ENCODE data around the gene UBE2E2. TPM values are rescaled to one million over a fixed set of nuclear protein-coding genes. Genes with fewer than 3 reads are reported as not detected.

Gene UBE2E2
- total and polyA plus RNA-seq, 7 experiments from 2014 or later, result 2.4 to 28.8 (median 15.3) TPM

GRCh38 chr3:23600167-23600871 is 397.2 kb downstream of the UBE2E2 start:
- no peak overlapping the region for H3K4me3 Mint-ChIP-seq
- Histone ChIP-seq H3K36me3 (ENCODE audit: control insufficient read depth in 2 of 3, insufficient read depth in 3 of 3, low read length in 3 of 3) (no peaks in the 10 kb centered on the region), H3K9me3 (ENCODE audit: control insufficient read depth in 2 of 3, low read length in 3 of 3) (no peaks in the 10 kb centered on the region), H3K4me1 (ENCODE audit: control insufficient read depth in 2 of 2, insufficient read depth in 2 of 2, low read length in 2 of 2) (no peaks in the 10 kb centered on the region), H3K27ac (ENCODE audit: low read depth, low read length) (no peak overlapping the region), H3K27me3 (ENCODE audit: control insufficient read depth in 2 of 2, insufficient read depth in 2 of 2, low read length in 2 of 2) (peaks cover 0 to 3% of the 10 kb centered on the region in 2 donors), H3K4me3 (ENCODE audit: low read length) (no peak overlapping the region)
- POLR2A ChIA-PET, result no interaction called here
- no peak for ATAC-seq
- H3K27me3 Mint-ChIP-seq, result no peaks in the 10 kb centered on the region
- peaks cover 0 to 15% (median 7%) of the 10 kb centered on the region in 11 donors for H3K9me3 Mint-ChIP-seq
- intact Hi-C loops (cut with micrococcal nuclease), result no loop called here
- CTCF ChIA-PET, result interaction anchor here (0.7 kb wide), 1 partner anchor 264 kb away, joined by 3 read pairs; no protein-coding TSS in a partner anchor
- DNase-seq, result no peak
- H3K27ac Mint-ChIP-seq, result no peak overlapping the region
- peaks cover 0 to 16% (median 14%) of the 10 kb centered on the region in 5 donors for H3K36me3 Mint-ChIP-seq
- no peaks in the 10 kb centered on the region for H3K4me1 Mint-ChIP-seq

GRCh38 chr3:23601091-23601822 is 398.1 kb downstream of the UBE2E2 start:
- ATAC-seq, result no peak
- Histone ChIP-seq H3K27ac (ENCODE audit: low read depth, low read length) (no peak overlapping the region), H3K9me3 (ENCODE audit: control insufficient read depth in 2 of 3, low read length in 3 of 3) (no peaks in the 10 kb centered on the region), H3K4me1 (ENCODE audit: control insufficient read depth in 2 of 2, insufficient read depth in 2 of 2, low read length in 2 of 2) (no peaks in the 10 kb centered on the region), H3K36me3 (ENCODE audit: control insufficient read depth in 2 of 3, insufficient read depth in 3 of 3, low read length in 3 of 3) (no peaks in the 10 kb centered on the region), H3K27me3 (ENCODE audit: control insufficient read depth in 2 of 2, insufficient read depth in 2 of 2, low read length in 2 of 2) (peaks cover 0 to 3% of the 10 kb centered on the region in 2 donors), H3K4me3 (ENCODE audit: low read length) (no peak overlapping the region)
- ChIA-PET CTCF (interaction anchor here (0.6 to 0.7 kb wide), 2 partner anchors 265 to 278 kb away, joined by 3 read pairs; no protein-coding TSS in a partner anchor), POLR2A (no interaction called here)
- intact Hi-C loops (cut with micrococcal nuclease), result no loop called here
- Mint-ChIP-seq H3K4me3 (no peak overlapping the region), H3K27ac (no peak overlapping the region), H3K9me3 (peaks cover 0 to 8% (median 6%) of the 10 kb centered on the region in 11 donors), H3K36me3 (peaks cover 0 to 7% (median 6%) of the 10 kb centered on the region in 5 donors), H3K27me3 (no peaks in the 10 kb centered on the region), H3K4me1 (no peaks in the 10 kb centered on the region)
- no peak for DNase-seq

- Histone ChIP-seq H3K27ac (ENCODE audit: low read depth, low read length) (no peak overlapping the region), H3K4me1 (ENCODE audit: control insufficient read depth in 2 of 2, insufficient read depth in 2 of 2, low read length in 2 of 2) (no peaks in the 10 kb centered on the region), H3K9me3 (ENCODE audit: control insufficient read depth in 2 of 3, low read length in 3 of 3) (no peaks in the 10 kb centered on the region), H3K27me3 (ENCODE audit: control insufficient read depth in 2 of 2, insufficient read depth in 2 of 2, low read length in 2 of 2) (peaks cover 0 to 3% of the 10 kb centered on the region in 2 donors), H3K4me3 (ENCODE audit: low read length) (no peak overlapping the region), H3K36me3 (ENCODE audit: control insufficient read depth in 2 of 3, insufficient read depth in 3 of 3, low read length in 3 of 3) (no peaks in the 10 kb centered on the region)
- no peaks in the 10 kb centered on the region for H3K4me1 Mint-ChIP-seq
- ATAC-seq, result no peak
- ChIA-PET POLR2A (no interaction called here), CTCF (no interaction called here)
- no peak overlapping the region for H3K4me3 Mint-ChIP-seq
- no peaks in the 10 kb centered on the region for H3K27me3 Mint-ChIP-seq
- intact Hi-C loops (cut with micrococcal nuclease), result no loop called here
- no peak overlapping the region for H3K27ac Mint-ChIP-seq
- H3K9me3 Mint-ChIP-seq, result no peaks in the 10 kb centered on the region
- no peak for DNase-seq
- H3K36me3 Mint-ChIP-seq, result no peaks in the 10 kb centered on the region
Measured at GRCh38 chr3:23602971-23603370, 399.8 kb downstream of the UBE2E2 start.

- POLR2A ChIA-PET, result no interaction called here
- no peaks in the 10 kb centered on the region for H3K9me3 ChIP-seq (ENCODE audit: control insufficient read depth in 2 of 3, low read length in 3 of 3)
- no peaks in the 10 kb centered on the region for H3K36me3 Mint-ChIP-seq
- H3K4me1 ChIP-seq (ENCODE audit: control insufficient read depth in 2 of 2, insufficient read depth in 2 of 2, low read length in 2 of 2), result no peaks in the 10 kb centered on the region
- no peak for DNase-seq
- intact Hi-C loops (cut with micrococcal nuclease), result no loop called here
- H3K27me3 ChIP-seq (ENCODE audit: control insufficient read depth in 2 of 2, insufficient read depth in 2 of 2, low read length in 2 of 2), result no peaks in the 10 kb centered on the region
- peaks cover 0 to 2% (median 0%) of the 10 kb centered on the region in 7 donors for H3K4me1 Mint-ChIP-seq
- H3K27ac ChIP-seq (ENCODE audit: low read depth, low read length), result no peak overlapping the region
- H3K27me3 Mint-ChIP-seq, result peaks cover 0 to under 1% (median 0%) of the 10 kb centered on the region in 5 donors
- CTCF ChIA-PET, result no interaction called here
- H3K4me3 ChIP-seq (ENCODE audit: low read length), result no peak overlapping the region
- H3K36me3 ChIP-seq (ENCODE audit: control insufficient read depth in 2 of 3, insufficient read depth in 3 of 3, low read length in 3 of 3), result no peaks in the 10 kb centered on the region
- no peak overlapping the region for H3K4me3 Mint-ChIP-seq
- H3K27ac Mint-ChIP-seq, result no peak overlapping the region
- ATAC-seq, result no peak
- H3K9me3 Mint-ChIP-seq, result no peaks in the 10 kb centered on the region
Measured at GRCh38 chr3:23607184-23607847, 404.2 kb downstream of the UBE2E2 start.

GRCh38 chr3:23608650-23609049 is 405.5 kb downstream of the UBE2E2 start:
- Mint-ChIP-seq H3K36me3 (no peaks in the 10 kb centered on the region), H3K4me1 (peaks cover 0 to 2% (median 0%) of the 10 kb centered on the region in 7 donors), H3K27me3 (peaks cover 0 to 4% (median 0%) of the 10 kb centered on the region in 5 donors), H3K27ac (no peak overlapping the region), H3K4me3 (no peak overlapping the region), H3K9me3 (no peaks in the 10 kb centered on the region)
- DNase-seq (no peak), ATAC-seq (no peak)
- CTCF ChIA-PET, result no interaction called here
- POLR2A ChIA-PET, result no interaction called here
- no peak overlapping the region for H3K4me3 ChIP-seq (ENCODE audit: low read length)
- H3K27me3 ChIP-seq (ENCODE audit: control insufficient read depth in 2 of 2, insufficient read depth in 2 of 2, low read length in 2 of 2), result no peaks in the 10 kb centered on the region
- H3K27ac ChIP-seq (ENCODE audit: low read depth, low read length), result no peak overlapping the region
- no peaks in the 10 kb centered on the region for H3K4me1 ChIP-seq (ENCODE audit: control insufficient read depth in 2 of 2, insufficient read depth in 2 of 2, low read length in 2 of 2)
- intact Hi-C loops (cut with micrococcal nuclease), result no loop called here
- H3K36me3 ChIP-seq (ENCODE audit: control insufficient read depth in 2 of 3, insufficient read depth in 3 of 3, low read length in 3 of 3), result no peaks in the 10 kb centered on the region
- no peaks in the 10 kb centered on the region for H3K9me3 ChIP-seq (ENCODE audit: control insufficient read depth in 2 of 3, low read length in 3 of 3)

- ChIA-PET POLR2A (no interaction called here), CTCF (no interaction called here)
- Histone ChIP-seq H3K36me3 (ENCODE audit: control insufficient read depth in 2 of 3, insufficient read depth in 3 of 3, low read length in 3 of 3) (no peaks in the 10 kb centered on the region), H3K9me3 (ENCODE audit: control insufficient read depth in 2 of 3, low read length in 3 of 3) (peaks cover 0 to 3% (median 0%) of the 10 kb centered on the region in 3 experiments), H3K4me1 (ENCODE audit: control insufficient read depth in 2 of 2, insufficient read depth in 2 of 2, low read length in 2 of 2) (no peaks in the 10 kb centered on the region), H3K27ac (ENCODE audit: low read depth, low read length) (no peak overlapping the region), H3K27me3 (ENCODE audit: control insufficient read depth in 2 of 2, insufficient read depth in 2 of 2, low read length in 2 of 2) (no peaks in the 10 kb centered on the region), H3K4me3 (ENCODE audit: low read length) (no peak overlapping the region)
- H3K27ac Mint-ChIP-seq, result no peak overlapping the region
- DNase-seq (no peak), ATAC-seq (no peak)
- peaks cover 0 to 6% (median 5%) of the 10 kb centered on the region in 7 donors for H3K4me1 Mint-ChIP-seq
- peaks cover 0 to 5% (median 0%) of the 10 kb centered on the region in 11 donors for H3K9me3 Mint-ChIP-seq
- peaks cover 0 to 4% (median 0%) of the 10 kb centered on the region in 5 donors for H3K36me3 Mint-ChIP-seq
- H3K27me3 Mint-ChIP-seq, result peaks cover 0 to 4% (median 0%) of the 10 kb centered on the region in 5 donors
- H3K4me3 Mint-ChIP-seq, result peak overlapping the region in 1 of 10 donors; percentile 31
- intact Hi-C loops (cut with micrococcal nuclease), result no loop called here
Measured at GRCh38 chr3:23611737-23612295, 408.7 kb downstream of the UBE2E2 start.
